ENCODE measurements around the gene SDHB.

SDHB gene

DNA sequence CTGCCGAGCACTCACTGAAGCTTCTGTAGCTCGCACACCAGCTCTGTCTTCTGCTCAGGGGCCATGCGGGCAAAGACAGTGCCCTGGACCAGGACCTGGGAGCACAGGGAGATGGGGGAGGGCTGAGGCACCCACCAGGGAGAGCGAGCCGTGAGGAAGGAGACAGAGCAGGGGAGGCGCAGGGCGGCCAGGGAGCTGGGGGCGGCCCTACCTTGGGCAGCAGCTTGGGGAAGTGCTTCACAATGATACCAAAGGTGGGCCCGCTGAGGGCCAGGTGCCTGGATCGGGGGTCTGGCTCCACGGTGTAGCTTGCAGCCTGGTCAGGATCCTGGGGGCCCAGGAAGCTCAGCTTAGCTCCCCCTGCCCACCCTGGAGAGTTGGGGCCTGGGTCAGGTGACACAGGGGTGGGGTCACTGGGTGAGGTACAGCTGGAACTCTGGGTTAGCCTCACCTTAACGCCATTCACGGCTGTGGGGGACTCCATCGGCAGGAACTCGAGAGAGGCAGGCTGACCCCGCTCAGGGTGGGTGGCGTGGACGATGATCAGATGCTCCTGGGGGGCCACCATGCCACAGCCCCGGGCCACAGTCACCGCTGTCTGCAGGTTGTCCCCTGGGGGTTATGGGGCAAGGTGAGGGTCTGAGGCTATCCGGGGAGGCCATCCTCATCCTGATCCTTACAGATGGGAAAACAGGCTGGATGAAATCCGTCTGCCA, 64.0 kb downstream of the SDHB start:
- Histone ChIP-seq H3K36me3 (ENCODE audit: control insufficient read depth in 2 of 2, insufficient read depth in 1 of 2, low read length in 2 of 2) (peaks cover 0 to 73% of the 10 kb centered on the region in 2 experiments; a peak in 2 of 3 replicates), H3K27ac (ENCODE audit: extremely low read depth, low read depth, low read length) (no peak overlapping the region), H3K4me1 (ENCODE audit: control insufficient read depth, insufficient read depth, low read length) (no peaks in the 10 kb centered on the region), H3K9me3 (ENCODE audit: control insufficient read depth, insufficient read depth, low read depth, low read length) (no peaks in the 10 kb centered on the region), H3K4me3 (ENCODE audit: low read depth, low read length) (no peak overlapping the region)
- ChIA-PET CTCF (interaction anchor here (0.6 to 1.2 kb wide), 3 partner anchors 10 to 86 kb away, joined by 3 to 5 read pairs (median 3); no protein-coding TSS in a partner anchor), POLR2A (interaction anchor here (0.6 to 1.2 kb wide), 4 partner anchors 10 to 38 kb away, joined by 3 read pairs; partner anchors contain the start of gene ATP13A2)
- TF ChIP-seq ZNF518A (tag by site-specific recombination; conservative IDR thresholded peaks at IDR 0.05; ENCODE audit: low read depth) = no peak
- no peak for TF ChIP-seq ZNF830 (tag by site-specific recombination; IDR thresholded peaks at IDR 0.05; ENCODE audit: low read depth)

DNA sequence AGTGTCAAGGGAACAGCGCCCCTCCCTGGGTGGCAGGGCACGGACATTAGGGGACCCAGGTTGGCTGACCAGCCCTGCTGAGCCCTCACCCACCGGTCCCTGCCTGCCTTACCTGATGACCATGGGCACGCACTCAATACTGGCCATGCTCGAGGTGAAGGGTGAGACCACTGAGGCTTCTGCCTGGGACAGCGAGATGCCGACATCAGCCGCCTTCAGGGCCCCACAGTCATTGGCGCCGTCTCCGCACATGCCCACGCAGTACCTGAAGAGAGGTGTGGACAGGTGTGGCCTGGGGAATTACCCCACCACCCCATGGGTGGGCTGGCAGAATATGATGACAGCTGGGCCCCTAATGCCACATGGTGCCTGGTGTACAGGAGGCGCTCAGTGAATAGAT, 65.6 kb downstream of the SDHB start:
- no peaks in the 10 kb centered on the region for H3K9me3 ChIP-seq (ENCODE audit: control insufficient read depth, insufficient read depth, low read depth, low read length)
- POLR2A ChIA-PET = no interaction called here
- CTCF ChIA-PET = interaction anchor here (1.7 to 3.5 kb wide), 2 partner anchors 12 to 22 kb away, joined by 13 to 15 read pairs; no protein-coding TSS in a partner anchor
- no peak overlapping the region for H3K4me3 ChIP-seq (ENCODE audit: low read depth, low read length)
- H3K27ac ChIP-seq (ENCODE audit: extremely low read depth, low read depth, low read length) = no peak overlapping the region
- no peaks in the 10 kb centered on the region for H3K4me1 ChIP-seq (ENCODE audit: control insufficient read depth, insufficient read depth, low read length)
- TF ChIP-seq REPIN1 (tag by site-specific recombination; IDR thresholded peaks at IDR 0.05; ENCODE audit: low read depth) (no peak), ZNF221 (tag by site-specific recombination; IDR thresholded peaks at IDR 0.05; ENCODE audit: borderline replicate concordance) (no peak), KLF17 (tag by site-specific recombination; IDR thresholded peaks at IDR 0.05) (no peak), ZNF610 (tag by site-specific recombination; IDR thresholded peaks at IDR 0.05; ENCODE audit: borderline replicate concordance) (no peak), ZNF280C (tag by site-specific recombination; IDR thresholded peaks at IDR 0.05) (no peak)
- H3K36me3 ChIP-seq (ENCODE audit: control insufficient read depth in 2 of 2, insufficient read depth in 1 of 2, low read length in 2 of 2) = peaks cover 0 to 69% of the 10 kb centered on the region in 2 experiments; a peak in 2 of 3 replicates

GRCh38 chr1:16986962-16987361, 66.9 kb downstream of the SDHB start:
- H3K4me1 ChIP-seq (ENCODE audit: control insufficient read depth, insufficient read depth, low read length) = no peaks in the 10 kb centered on the region
- H3K27ac ChIP-seq (ENCODE audit: extremely low read depth, low read depth, low read length) = no peak overlapping the region
- H3K36me3 ChIP-seq (ENCODE audit: control insufficient read depth in 2 of 2, insufficient read depth in 1 of 2, low read length in 2 of 2) = peaks cover 0 to 60% of the 10 kb centered on the region in 2 experiments; a peak in 2 of 3 replicates
- ChIA-PET POLR2A (interaction anchor here (1.0 kb wide), 1 partner anchor 9 kb away, joined by 3 read pairs; no protein-coding TSS in a partner anchor), CTCF (interaction anchor here (0.6 to 3.5 kb wide), 12 partner anchors 11 to 336 kb away, joined by 3 to 15 read pairs (median 4); no protein-coding TSS in a partner anchor)
- no peak for TF ChIP-seq ZBTB20 (tag by site-specific recombination; IDR thresholded peaks at IDR 0.05)
- no peak for TF ChIP-seq GLIS2 (tag by site-specific recombination; IDR thresholded peaks at IDR 0.05)
- TF ChIP-seq, protein P1, sequence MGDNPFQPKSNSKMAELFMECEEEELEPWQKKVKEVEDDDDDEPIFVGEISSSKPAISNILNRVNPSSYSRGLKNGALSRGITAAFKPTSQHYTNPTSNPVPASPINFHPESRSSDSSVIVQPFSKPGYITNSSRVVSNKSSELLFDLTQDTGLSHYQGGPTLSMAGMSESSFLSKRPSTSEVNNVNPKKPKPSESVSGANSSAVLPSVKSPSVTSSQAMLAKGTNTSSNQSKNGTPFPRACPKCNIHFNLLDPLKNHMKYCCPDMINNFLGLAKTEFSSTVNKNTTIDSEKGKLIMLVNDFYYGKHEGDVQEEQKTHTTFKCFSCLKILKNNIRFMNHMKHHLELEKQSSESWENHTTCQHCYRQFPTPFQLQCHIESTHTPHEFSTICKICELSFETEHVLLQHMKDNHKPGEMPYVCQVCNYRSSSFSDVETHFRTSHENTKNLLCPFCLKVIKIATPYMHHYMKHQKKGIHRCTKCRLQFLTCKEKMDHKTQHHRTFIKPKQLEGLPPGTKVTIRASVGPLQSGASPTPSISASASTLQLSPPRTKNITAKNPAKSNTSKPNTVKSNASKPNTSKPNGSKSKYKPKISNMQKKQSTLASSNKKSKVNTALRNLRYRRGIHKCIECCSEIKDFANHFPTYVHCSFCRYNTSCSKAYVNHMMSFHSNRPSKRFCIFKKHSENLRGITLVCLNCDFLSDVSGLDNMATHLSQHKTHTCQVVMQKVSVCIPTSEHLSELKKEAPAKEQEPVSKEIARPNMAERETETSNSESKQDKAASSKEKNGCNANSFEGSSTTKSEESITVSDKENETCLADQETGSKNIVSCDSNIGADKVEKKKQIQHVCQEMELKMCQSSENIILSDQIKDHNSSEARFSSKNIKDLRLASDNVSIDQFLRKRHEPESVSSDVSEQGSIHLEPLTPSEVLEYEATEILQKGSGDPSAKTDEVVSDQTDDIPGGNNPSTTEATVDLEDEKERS (tag by site-specific recombination; IDR thresholded peaks at IDR 0.05) = no peak
- TF ChIP-seq ZNF792 (tag by site-specific recombination; IDR thresholded peaks at IDR 0.05) = no peak
- peak; percentile 50 for TF ChIP-seq CTCF (tag by site-specific recombination; IDR thresholded peaks at IDR 0.05)
- no peak for TF ChIP-seq TCF7L2 (IDR thresholded peaks at IDR 0.05; ENCODE audit: borderline replicate concordance, low read depth, low read length)
- H3K9me3 ChIP-seq (ENCODE audit: control insufficient read depth, insufficient read depth, low read depth, low read length) = no peaks in the 10 kb centered on the region
- no peak overlapping the region for H3K4me3 ChIP-seq (ENCODE audit: low read depth, low read length)

Data from HEK293 (cell line).